Effector memory CD4-positive, alpha-beta T cell (primary cell): ENCODE measurements around the gene ATRNL1.

Source experiments
- DNase-seq, 3 donors: peaks; one replicate each; pipeline ENCODE4 v3.0.0-alpha.2; 2020
- H3K27ac ChIP-seq: 2 replicates; pipeline ENCODE4 v1.7.0; 2013; ENCODE audit warnings: mild to moderate bottlenecking, low read length, moderate library complexity; ENCODE audit not compliant: insufficient read depth, poor library complexity, severe bottlenecking
- H3K27me3 ChIP-seq: replicated peaks from 2 replicates; pipeline ENCODE4 v1.7.0; 2013; ENCODE audit warnings: mild to moderate bottlenecking, low read length; ENCODE audit not compliant: insufficient read depth, control insufficient read depth, poor library complexity, severe bottlenecking
- H3K36me3 ChIP-seq: 2 replicates; pipeline ENCODE4 v1.7.0; 2013; ENCODE audit warnings: mild to moderate bottlenecking, low read length, moderate library complexity; ENCODE audit not compliant: control insufficient read depth, insufficient read depth
- H3K4me1 ChIP-seq: 2 replicates; pipeline ENCODE4 v1.7.0; 2013; ENCODE audit warnings: low read length, mild to moderate bottlenecking; ENCODE audit not compliant: control insufficient read depth, insufficient read depth, poor library complexity, severe bottlenecking
- H3K4me3 ChIP-seq: 2 replicates; pipeline ENCODE4 v1.7.0; 2013; ENCODE audit warnings: low read length, low read depth, mild to moderate bottlenecking; ENCODE audit not compliant: insufficient read depth, poor library complexity, severe bottlenecking
- H3K9me3 ChIP-seq: 2 replicates; pipeline ENCODE4 v1.7.0; 2013; ENCODE audit warnings: mild to moderate bottlenecking, low read length, moderate library complexity; ENCODE audit not compliant: control insufficient read depth

The ATRNL1 gene

GRCh38 chr10:115969591-115969990, 876.4 kb downstream of the ATRNL1 start:
- H3K36me3 ChIP-seq: no peaks in the 10 kb centered on the region
- no peak overlapping the region for H3K27ac ChIP-seq
- no peaks in the 10 kb centered on the region for H3K27me3 ChIP-seq
- H3K4me3 ChIP-seq: no peak overlapping the region
- no peaks in the 10 kb centered on the region for H3K9me3 ChIP-seq
- no peak for DNase-seq
- no peaks in the 10 kb centered on the region for H3K4me1 ChIP-seq

- H3K36me3 ChIP-seq: no peaks in the 10 kb centered on the region
- H3K27ac ChIP-seq: no peak overlapping the region
- no peak overlapping the region for H3K4me3 ChIP-seq
- H3K27me3 ChIP-seq: no peaks in the 10 kb centered on the region
- no peak for DNase-seq
- no peaks in the 10 kb centered on the region for H3K4me1 ChIP-seq
- no peaks in the 10 kb centered on the region for H3K9me3 ChIP-seq
These were observed 878.8 kb downstream of the ATRNL1 start for GRCh38 chr10:115971921-115972320.

GRCh38 chr10:115972426-115972825, 879.3 kb downstream of the ATRNL1 start:
- H3K36me3 ChIP-seq: no peaks in the 10 kb centered on the region
- no peak overlapping the region for H3K4me3 ChIP-seq
- no peak overlapping the region for H3K27ac ChIP-seq
- no peak for DNase-seq
- no peaks in the 10 kb centered on the region for H3K9me3 ChIP-seq
- H3K4me1 ChIP-seq: no peaks in the 10 kb centered on the region
- no peaks in the 10 kb centered on the region for H3K27me3 ChIP-seq

GRCh38 chr10:115974351-115974750, 881.2 kb downstream of the ATRNL1 start:
- Histone ChIP-seq H3K9me3 (no peaks in the 10 kb centered on the region), H3K4me1 (no peaks in the 10 kb centered on the region), H3K36me3 (no peaks in the 10 kb centered on the region), H3K4me3 (no peak overlapping the region), H3K27ac (no peak overlapping the region), H3K27me3 (no peaks in the 10 kb centered on the region)
- no peak for DNase-seq

GRCh38 chr10:115974816-115975430, 881.8 kb downstream of the ATRNL1 start:
- no peaks in the 10 kb centered on the region for H3K4me1 ChIP-seq
- H3K27ac ChIP-seq: no peak overlapping the region
- DNase-seq: no peak
- no peaks in the 10 kb centered on the region for H3K9me3 ChIP-seq
- H3K27me3 ChIP-seq: no peaks in the 10 kb centered on the region
- no peak overlapping the region for H3K4me3 ChIP-seq
- no peaks in the 10 kb centered on the region for H3K36me3 ChIP-seq

GRCh38 chr10:115975506-115975905, 882.3 kb downstream of the ATRNL1 start:
- H3K36me3 ChIP-seq: no peaks in the 10 kb centered on the region
- DNase-seq: no peak
- no peaks in the 10 kb centered on the region for H3K27me3 ChIP-seq
- H3K27ac ChIP-seq: no peak overlapping the region
- H3K9me3 ChIP-seq: no peaks in the 10 kb centered on the region
- no peak overlapping the region for H3K4me3 ChIP-seq
- no peaks in the 10 kb centered on the region for H3K4me1 ChIP-seq

- no peak for DNase-seq
- no peaks in the 10 kb centered on the region for H3K9me3 ChIP-seq
- H3K36me3 ChIP-seq: no peaks in the 10 kb centered on the region
- no peak overlapping the region for H3K27ac ChIP-seq
- no peak overlapping the region for H3K4me3 ChIP-seq
- no peaks in the 10 kb centered on the region for H3K4me1 ChIP-seq
- H3K27me3 ChIP-seq: no peaks in the 10 kb centered on the region
These were observed 883.2 kb downstream of the ATRNL1 start for GRCh38 chr10:115976342-115976741.

- H3K4me3 ChIP-seq: no peak overlapping the region
- H3K9me3 ChIP-seq: no peaks in the 10 kb centered on the region
- H3K36me3 ChIP-seq: no peaks in the 10 kb centered on the region
- H3K27me3 ChIP-seq: no peaks in the 10 kb centered on the region
- no peak overlapping the region for H3K27ac ChIP-seq
- no peak for DNase-seq
- H3K4me1 ChIP-seq: no peaks in the 10 kb centered on the region
These were observed 884.7 kb downstream of the ATRNL1 start for GRCh38 chr10:115977855-115978254.

GRCh38 chr10:115979576-115979975, 886.4 kb downstream of the ATRNL1 start:
- H3K4me3 ChIP-seq: no peak overlapping the region
- H3K27ac ChIP-seq: no peak overlapping the region
- no peaks in the 10 kb centered on the region for H3K36me3 ChIP-seq

GRCh38 chr10:115980470-115980869, 887.3 kb downstream of the ATRNL1 start:
- Histone ChIP-seq H3K9me3 (no peaks in the 10 kb centered on the region), H3K36me3 (no peaks in the 10 kb centered on the region), H3K4me3 (no peak overlapping the region), H3K4me1 (no peaks in the 10 kb centered on the region), H3K27ac (no peak overlapping the region), H3K27me3 (no peaks in the 10 kb centered on the region)
- DNase-seq: no peak

More at GRCh38 chr10:115979576-115979975, 886.4 kb downstream of the ATRNL1 start:
- no peak for DNase-seq
- Histone ChIP-seq H3K9me3 (no peaks in the 10 kb centered on the region), H3K27me3 (no peaks in the 10 kb centered on the region), H3K4me1 (no peaks in the 10 kb centered on the region)
